HL-60 (cell line): ENCODE measurements around the gene GABRQ.

Experiments used
- GABPA ChIP-seq: IDR thresholded peaks from 2 replicates; pipeline ENCODE4 v1.6.1; 2012; ENCODE audit warnings: low read depth
- POLR2AphosphoS5 ChIP-seq: IDR thresholded peaks from 2 replicates; pipeline ENCODE4 v1.6.1; 2012; ENCODE audit warnings: low read depth
- REST ChIP-seq: IDR thresholded peaks from 2 replicates; pipeline ENCODE4 v1.6.1; 2012; ENCODE audit warnings: low read depth; ENCODE audit not compliant: insufficient replicate concordance
- SPI1 ChIP-seq: IDR thresholded peaks from 2 replicates; pipeline ENCODE4 v1.6.1; 2012; ENCODE audit warnings: low read depth, mild to moderate bottlenecking, borderline replicate concordance
- TF ChIP-seq, protein P1 (sequence below): IDR thresholded peaks from one replicate; pipeline ENCODE4 v1.5.1; 2011; ENCODE audit warnings: low read length, control low read depth, inconsistent platforms; ENCODE audit not compliant: insufficient read depth

DNA sequence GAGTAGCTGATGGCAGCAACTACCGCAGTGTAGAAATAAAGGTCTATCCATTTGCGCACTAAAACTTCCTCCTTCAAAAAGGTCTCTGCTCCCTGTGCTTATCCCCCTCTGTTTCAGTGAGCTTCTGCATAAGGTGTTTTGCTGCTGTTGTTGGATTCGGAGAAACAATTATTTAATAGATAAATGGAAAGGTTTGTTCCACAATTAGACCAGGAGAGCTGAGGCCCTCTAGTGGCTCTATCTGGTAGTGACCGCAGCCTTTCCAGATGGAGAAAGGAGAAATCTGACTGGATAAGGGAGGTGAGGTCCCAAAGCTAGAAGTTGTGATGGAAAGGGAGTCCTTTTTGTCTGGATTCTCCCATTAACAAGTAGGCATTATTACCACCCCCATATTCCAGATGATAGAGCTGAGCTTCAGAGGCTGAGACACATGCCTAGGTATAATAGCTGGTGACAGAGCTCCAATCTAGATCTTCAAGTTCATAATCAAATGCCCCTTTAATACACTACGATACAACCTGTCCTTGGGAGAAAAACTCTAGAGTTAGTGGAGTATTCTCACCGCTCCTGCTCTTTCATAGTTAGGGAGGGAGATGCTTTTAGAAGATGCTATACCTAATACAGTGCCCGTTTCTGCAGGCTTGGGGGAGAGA is 5.1 kb upstream of the GABRQ start:
- TF ChIP-seq, protein P1, sequence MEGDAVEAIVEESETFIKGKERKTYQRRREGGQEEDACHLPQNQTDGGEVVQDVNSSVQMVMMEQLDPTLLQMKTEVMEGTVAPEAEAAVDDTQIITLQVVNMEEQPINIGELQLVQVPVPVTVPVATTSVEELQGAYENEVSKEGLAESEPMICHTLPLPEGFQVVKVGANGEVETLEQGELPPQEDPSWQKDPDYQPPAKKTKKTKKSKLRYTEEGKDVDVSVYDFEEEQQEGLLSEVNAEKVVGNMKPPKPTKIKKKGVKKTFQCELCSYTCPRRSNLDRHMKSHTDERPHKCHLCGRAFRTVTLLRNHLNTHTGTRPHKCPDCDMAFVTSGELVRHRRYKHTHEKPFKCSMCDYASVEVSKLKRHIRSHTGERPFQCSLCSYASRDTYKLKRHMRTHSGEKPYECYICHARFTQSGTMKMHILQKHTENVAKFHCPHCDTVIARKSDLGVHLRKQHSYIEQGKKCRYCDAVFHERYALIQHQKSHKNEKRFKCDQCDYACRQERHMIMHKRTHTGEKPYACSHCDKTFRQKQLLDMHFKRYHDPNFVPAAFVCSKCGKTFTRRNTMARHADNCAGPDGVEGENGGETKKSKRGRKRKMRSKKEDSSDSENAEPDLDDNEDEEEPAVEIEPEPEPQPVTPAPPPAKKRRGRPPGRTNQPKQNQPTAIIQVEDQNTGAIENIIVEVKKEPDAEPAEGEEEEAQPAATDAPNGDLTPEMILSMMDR = peak; percentile 48
- TF ChIP-seq POLR2AphosphoS5 (no peak), GABPA (no peak), REST (no peak), SPI1 (no peak)
